Small intestine (tissue), 7 donors: ENCODE results near the gene EPB41L2. TPM values are rescaled to one million over a fixed set of nuclear protein-coding genes. Genes with fewer than 3 reads are reported as not detected.

Source experiments
- DNase-seq, 2 donors: peaks; one replicate each; pipeline versions ENCODE4 v3.0.0 to v3.0.0-alpha.2; 2013
- FAIRE-seq: peaks from 2 replicates; lab custom pipeline; 2012; peaks lifted over from hg19 to GRCh38; lab: Jason Lieb, UNC
- H3K27ac ChIP-seq, 3 donors: one replicate each; pipeline ENCODE4 v1.5.1; 2013; ENCODE audit warnings: low read length in 2 of 3, mild to moderate bottlenecking in 2 of 3, control low read depth in 1 of 3, inconsistent platforms in 1 of 3, low read depth in 1 of 3, moderate library complexity in 1 of 3
- H3K27me3 ChIP-seq, 3 donors: one replicate each; pipeline ENCODE4 v1.6.1; 2013; ENCODE audit warnings: low read length in 3 of 3, inconsistent platforms in 1 of 3; ENCODE audit not compliant: control insufficient read depth in 3 of 3, insufficient read depth in 3 of 3
- H3K36me3 ChIP-seq, 3 donors: one replicate each; pipeline ENCODE4 v1.6.1; 2013; ENCODE audit warnings: low read length in 3 of 3, inconsistent platforms in 1 of 3, low read depth in 1 of 3, mild to moderate bottlenecking in 1 of 3, moderate library complexity in 1 of 3; ENCODE audit not compliant: control insufficient read depth in 3 of 3, insufficient read depth in 2 of 3
- H3K4me1 ChIP-seq, 3 donors: one replicate each; pipeline ENCODE4 v1.6.1; 2013; ENCODE audit warnings: low read length in 2 of 3, inconsistent platforms in 1 of 3, low read depth in 1 of 3, mild to moderate bottlenecking in 1 of 3, moderate library complexity in 1 of 3; ENCODE audit not compliant: control insufficient read depth in 3 of 3, insufficient read depth in 2 of 3
- H3K4me3 ChIP-seq, 3 donors: one replicate each; pipeline ENCODE4 v1.5.1; 2013; ENCODE audit warnings: low read length in 3 of 3, control low read depth in 1 of 3, inconsistent platforms in 1 of 3, low read depth in 1 of 3, mild to moderate bottlenecking in 1 of 3, moderate library complexity in 1 of 3
- H3K9me3 ChIP-seq, 2 donors: one replicate each; pipeline ENCODE4 v1.6.1; 2013; ENCODE audit warnings: low read depth in 1 of 2, low read length in 1 of 2; ENCODE audit not compliant: control insufficient read depth in 2 of 2, insufficient read depth in 1 of 2
- WGBS, 3 donors: extraction: QIAGEN DNeasy Blood & Tissue Kit; methylation state at CpG; one replicate each; pipeline ENCODE4 v1.1.7; 2013; 5-methylcytosine and 5-hydroxymethylcytosine counted together
- polyA plus RNA-seq, 4 donors: library from polyadenylated mRNA; stranded (reverse) in 3 of 4; unstranded in 1 of 4; fragments of 200-250 nt in 3 of 4; fragments of 120-200 nt in 1 of 4; gene quantifications; one replicate each; pipeline versions ENCODE4 v1.2.1 to v1.2.3, GENCODE V29; 2013
- donor health status: healthy with polysubstance abuse.
- donor health status: control.
- donor health status: control.
- donor health status: Bipolar disorder and iron deficiency.
- donor health status: healthy.

Gene EPB41L2
- polyA plus RNA-seq, 4 donors = 14.8 to 63.0 (median 31.1) TPM

DNA sequence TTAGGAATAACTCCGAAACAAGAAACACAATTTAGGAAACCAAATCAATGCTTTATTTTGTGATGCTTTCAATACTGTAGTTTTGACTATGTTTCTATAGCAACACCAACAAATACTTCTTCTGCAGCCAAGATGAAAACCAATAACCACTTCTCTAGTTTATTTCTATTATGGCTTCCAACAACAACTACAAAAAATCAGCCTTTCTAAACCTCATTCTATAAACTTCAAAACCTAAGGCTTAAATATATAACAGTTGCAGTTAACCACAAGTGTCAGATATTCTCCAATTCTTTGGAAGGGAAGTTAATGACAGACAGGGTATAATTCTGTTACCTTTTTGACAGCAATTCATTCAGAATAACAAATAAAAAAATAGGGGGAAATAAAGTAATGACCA lies 80.9 kb downstream of the EPB41L2 start:
- no peak overlapping the region for H3K27ac ChIP-seq
- 52 to 93% (median 78%) methylated on average over 1 of the region's 1 CpG for WGBS, 3 donors
- no peak for DNase-seq
- H3K36me3 ChIP-seq = peaks cover 0 to 2% (median 0%) of the 10 kb centered on the region in 3 donors
- FAIRE-seq = no peak
- peaks cover 0 to 2% (median 0%) of the 10 kb centered on the region in 3 donors for H3K4me1 ChIP-seq
- no peaks in the 10 kb centered on the region for H3K27me3 ChIP-seq
- peaks cover 0 to 8% of the 10 kb centered on the region in 2 donors for H3K9me3 ChIP-seq
- no peak overlapping the region for H3K4me3 ChIP-seq

DNA sequence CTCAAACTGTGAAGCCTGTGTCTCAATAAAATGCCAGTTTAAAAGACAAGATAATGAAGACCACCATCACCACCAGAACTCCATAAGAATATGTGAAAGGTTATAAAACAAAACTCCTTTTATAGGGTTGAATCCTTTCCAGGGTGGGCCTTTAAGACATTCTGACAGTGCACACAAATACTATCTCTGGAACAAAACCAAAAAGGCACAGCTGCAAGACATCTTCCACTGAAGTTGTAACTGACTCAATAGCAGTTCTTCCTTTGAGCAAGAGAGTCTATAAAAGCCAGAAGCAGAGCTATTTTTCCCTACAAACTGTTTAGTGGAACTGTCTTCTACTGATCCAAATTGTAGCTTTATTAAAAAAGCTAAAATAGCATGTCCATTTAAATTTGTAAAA lies 81.6 kb downstream of the EPB41L2 start:
- no peak for FAIRE-seq

DNA sequence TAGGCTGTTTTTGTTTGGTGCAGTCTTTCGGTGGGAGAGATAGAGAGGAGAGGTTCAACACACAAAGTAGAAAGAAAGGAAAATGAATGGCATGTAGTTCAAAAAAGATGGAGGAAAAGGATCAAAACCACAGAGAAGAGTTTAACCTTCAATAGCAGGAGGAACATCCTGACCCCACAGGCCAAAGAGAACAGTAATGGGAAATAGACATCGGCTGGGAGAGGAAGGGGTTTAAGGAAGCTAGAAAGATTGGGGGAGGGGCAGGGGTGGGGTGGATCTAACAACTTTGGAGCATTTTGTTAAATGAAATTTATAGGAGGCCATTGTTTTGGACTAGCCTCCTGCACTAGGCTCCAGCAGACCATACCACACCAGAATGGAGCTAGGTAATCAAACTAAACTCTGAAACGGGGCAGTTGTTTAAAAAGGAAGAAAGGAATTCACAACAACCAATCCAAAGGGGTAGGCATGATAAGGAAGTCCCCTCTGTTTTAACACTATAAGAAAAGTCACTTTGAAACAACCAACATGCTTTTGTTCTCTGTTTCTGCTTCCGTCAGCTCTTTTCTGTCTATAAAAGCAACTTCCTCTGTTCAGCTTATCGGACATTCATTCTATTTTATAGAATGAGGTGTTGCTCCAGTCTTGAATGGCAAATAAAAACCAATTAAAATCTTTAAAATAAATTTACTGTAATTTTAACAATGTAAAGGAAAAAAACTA lies 82.6 kb downstream of the EPB41L2 start:
- FAIRE-seq (no peak), DNase-seq (no peak)
- H3K36me3 ChIP-seq = no peaks in the 10 kb centered on the region
- WGBS, 3 donors = 78 to 93% (median 81%) methylated on average over 5 of the region's 5 CpGs
- no peak overlapping the region for H3K4me3 ChIP-seq
- H3K27ac ChIP-seq = no peak overlapping the region
- peaks cover 0 to 7% of the 10 kb centered on the region in 2 donors for H3K9me3 ChIP-seq
- peaks cover 0 to 2% (median 0%) of the 10 kb centered on the region in 3 donors for H3K4me1 ChIP-seq
- no peaks in the 10 kb centered on the region for H3K27me3 ChIP-seq

More for the DNA sequence above, 81.6 kb downstream of the EPB41L2 start:
- Histone ChIP-seq H3K27me3 (no peaks in the 10 kb centered on the region), H3K27ac (no peak overlapping the region), H3K9me3 (peaks cover 0 to 8% of the 10 kb centered on the region in 2 donors), H3K4me1 (peaks cover 0 to 2% (median 0%) of the 10 kb centered on the region in 3 donors), H3K4me3 (no peak overlapping the region), H3K36me3 (no peaks in the 10 kb centered on the region)
- DNase-seq = no peak

DNA sequence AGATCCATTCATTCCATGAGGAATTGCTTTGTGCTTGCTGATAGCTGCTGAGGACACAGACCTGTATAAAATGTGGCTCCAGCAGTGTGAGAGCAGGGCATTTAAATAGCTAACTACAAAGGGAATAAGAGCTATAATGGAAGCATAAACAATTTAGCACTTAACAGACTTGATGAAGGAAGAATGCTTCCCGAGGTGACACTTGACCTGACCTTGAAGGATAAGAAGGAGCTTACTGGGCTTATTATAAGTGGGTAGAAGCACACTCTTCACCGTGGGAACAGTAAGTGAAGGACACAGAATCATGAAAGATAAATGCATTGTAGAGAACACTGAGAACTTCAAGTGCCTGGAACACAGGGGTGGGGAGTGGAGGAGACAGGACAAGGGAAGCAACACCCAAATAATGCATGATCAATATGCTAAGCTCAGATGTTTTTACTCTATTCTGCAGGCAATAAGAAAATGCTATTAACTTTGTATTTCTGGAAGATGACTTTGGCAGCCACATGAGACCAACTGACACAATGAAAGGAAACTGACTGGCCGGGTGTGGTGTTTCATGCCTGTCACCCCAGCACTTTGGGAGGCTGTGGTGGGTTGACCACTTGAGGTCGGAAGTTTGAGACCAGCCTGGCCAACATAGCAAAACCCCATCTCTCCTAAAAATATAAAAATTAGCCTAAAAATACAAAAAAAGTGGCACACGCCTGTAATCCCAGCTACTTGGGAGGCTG lies 84.2 kb downstream of the EPB41L2 start:
- H3K4me3 ChIP-seq = no peak overlapping the region
- no peak for DNase-seq
- no peaks in the 10 kb centered on the region for H3K36me3 ChIP-seq
- H3K9me3 ChIP-seq = no peaks in the 10 kb centered on the region
- FAIRE-seq = no peak
- peaks cover 0 to 4% (median 0%) of the 10 kb centered on the region in 3 donors for H3K4me1 ChIP-seq
- WGBS, 3 donors = 73 to 84% (median 76%) methylated on average over 5 of the region's 5 CpGs
- no peaks in the 10 kb centered on the region for H3K27me3 ChIP-seq
- no peak overlapping the region for H3K27ac ChIP-seq

DNA sequence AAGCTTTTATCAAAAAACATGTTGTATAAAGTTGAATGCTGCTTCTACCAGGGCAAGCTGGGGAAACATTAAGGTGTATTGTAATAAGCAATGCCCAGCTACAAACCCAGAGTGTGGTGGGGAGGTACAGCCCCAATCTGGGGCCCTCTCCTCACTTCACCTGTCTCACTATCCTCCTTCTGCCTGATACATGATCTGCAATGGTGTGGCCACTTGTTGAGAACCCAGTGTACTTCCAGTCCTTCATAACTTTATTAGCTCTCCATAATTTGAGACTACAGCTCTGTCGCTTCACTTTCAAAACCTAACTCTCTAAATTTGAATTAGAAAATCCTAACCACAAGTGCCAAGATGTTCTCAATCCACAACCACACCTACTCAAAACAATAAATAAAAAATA lies 84.9 kb downstream of the EPB41L2 start:
- WGBS, 3 donors = 92 to 95% (median 93%) methylated on average over 1 of the region's 1 CpG
- FAIRE-seq (no peak), DNase-seq (no peak)
- no peaks in the 10 kb centered on the region for H3K27me3 ChIP-seq
- no peaks in the 10 kb centered on the region for H3K36me3 ChIP-seq
- H3K4me1 ChIP-seq = peaks cover 0 to 4% (median 0%) of the 10 kb centered on the region in 3 donors
- no peaks in the 10 kb centered on the region for H3K9me3 ChIP-seq
- no peak overlapping the region for H3K27ac ChIP-seq
- H3K4me3 ChIP-seq = no peak overlapping the region

DNA sequence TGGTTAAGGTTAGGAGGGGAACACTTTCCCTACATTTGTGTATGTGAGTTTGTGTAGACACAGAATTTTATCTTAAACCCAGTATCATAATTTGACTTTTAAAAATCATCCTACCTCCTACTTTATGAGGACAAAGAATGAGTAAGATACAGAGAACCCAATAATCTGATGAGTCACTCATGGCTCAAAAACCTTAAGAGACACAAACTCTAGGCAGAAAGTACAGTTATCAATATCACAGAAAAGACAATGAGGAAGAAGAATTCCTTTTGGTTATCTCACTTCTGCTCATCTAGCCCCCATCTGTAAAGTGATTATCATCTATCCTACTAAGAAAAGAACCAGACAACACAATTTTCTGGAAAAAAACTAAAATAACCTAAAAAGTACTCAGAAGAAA lies 87.7 kb downstream of the EPB41L2 start:
- no peak overlapping the region for H3K27ac ChIP-seq
- FAIRE-seq = no peak
- H3K27me3 ChIP-seq = no peaks in the 10 kb centered on the region
- no peak for DNase-seq
- no peaks in the 10 kb centered on the region for H3K9me3 ChIP-seq
- no peaks in the 10 kb centered on the region for H3K36me3 ChIP-seq
- peaks cover 0 to 4% (median under 1%) of the 10 kb centered on the region in 3 donors for H3K4me1 ChIP-seq
- H3K4me3 ChIP-seq = no peak overlapping the region

DNA sequence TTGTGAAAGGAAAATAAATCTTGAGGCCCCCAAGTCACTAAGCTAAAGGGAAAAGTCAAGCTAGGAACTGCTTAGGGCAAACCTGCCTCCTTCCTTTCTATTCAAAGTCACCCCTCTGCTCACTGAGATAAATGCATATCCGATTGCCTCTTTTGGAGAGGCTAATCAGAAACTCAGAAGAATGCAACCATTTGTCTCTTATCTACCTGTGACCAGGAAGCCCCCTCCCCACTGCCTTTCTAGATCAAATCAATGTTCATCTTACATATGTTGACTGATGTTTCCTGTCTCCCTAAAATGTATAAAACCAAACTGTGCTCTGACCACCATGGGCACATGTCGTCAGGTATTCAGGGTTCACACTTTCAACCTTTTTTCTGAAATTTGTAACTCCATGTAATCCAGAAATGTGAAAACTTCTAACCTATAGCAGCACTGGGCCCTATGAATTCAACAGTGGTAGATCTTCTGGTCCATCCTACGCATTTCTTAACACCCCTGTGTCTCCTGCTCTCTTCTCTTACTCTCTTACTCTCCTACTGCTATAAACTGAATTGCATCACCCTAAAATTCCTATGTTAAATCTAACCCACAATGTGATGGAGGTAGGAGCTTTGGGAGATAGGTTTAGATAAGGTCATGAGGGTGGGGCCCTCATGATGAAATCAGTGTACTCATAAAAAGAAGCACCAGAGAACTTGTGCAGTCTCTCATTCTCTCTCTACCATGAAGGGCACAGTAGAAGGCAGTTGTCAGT lies 89.3 kb downstream of the EPB41L2 start:
- Histone ChIP-seq H3K4me3 (no peak overlapping the region), H3K27ac (no peak overlapping the region), H3K4me1 (peaks cover 2 to 6% (median 3%) of the 10 kb centered on the region in 3 donors), H3K9me3 (no peaks in the 10 kb centered on the region), H3K27me3 (no peaks in the 10 kb centered on the region), H3K36me3 (no peaks in the 10 kb centered on the region)
- DNase-seq = no peak
- no peak for FAIRE-seq
- WGBS, 3 donors = 94% methylated on average over 3 of the region's 3 CpGs

DNA sequence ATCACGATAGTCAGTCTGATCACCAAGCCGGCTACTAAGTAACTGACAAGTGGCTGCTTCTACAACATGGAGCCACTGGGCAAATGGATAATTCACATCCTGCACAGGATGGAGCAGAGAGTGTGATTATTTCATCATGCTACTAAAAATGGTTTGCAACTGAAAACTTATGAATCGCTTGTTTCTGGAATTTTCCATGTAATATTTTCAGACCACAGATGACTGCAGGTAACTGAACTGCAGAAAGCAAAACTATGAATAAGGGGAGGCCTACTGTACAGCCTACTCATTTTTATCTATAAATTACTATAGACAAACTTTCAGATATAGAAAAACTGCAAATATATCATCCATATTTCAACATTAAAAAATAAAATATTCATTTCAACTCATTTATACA lies 91.5 kb downstream of the EPB41L2 start:
- no peaks in the 10 kb centered on the region for H3K36me3 ChIP-seq
- FAIRE-seq (no peak), DNase-seq (no peak)
- no peaks in the 10 kb centered on the region for H3K9me3 ChIP-seq
- 91 to 95% (median 93%) methylated on average over 3 of the region's 3 CpGs for WGBS, 3 donors
- H3K4me3 ChIP-seq = no peak overlapping the region
- H3K27ac ChIP-seq = no peak overlapping the region
- H3K4me1 ChIP-seq = peaks cover 2 to 12% (median 10%) of the 10 kb centered on the region in 3 donors
- no peaks in the 10 kb centered on the region for H3K27me3 ChIP-seq
